ENCODE results near the gene GNAI2.

DNA sequence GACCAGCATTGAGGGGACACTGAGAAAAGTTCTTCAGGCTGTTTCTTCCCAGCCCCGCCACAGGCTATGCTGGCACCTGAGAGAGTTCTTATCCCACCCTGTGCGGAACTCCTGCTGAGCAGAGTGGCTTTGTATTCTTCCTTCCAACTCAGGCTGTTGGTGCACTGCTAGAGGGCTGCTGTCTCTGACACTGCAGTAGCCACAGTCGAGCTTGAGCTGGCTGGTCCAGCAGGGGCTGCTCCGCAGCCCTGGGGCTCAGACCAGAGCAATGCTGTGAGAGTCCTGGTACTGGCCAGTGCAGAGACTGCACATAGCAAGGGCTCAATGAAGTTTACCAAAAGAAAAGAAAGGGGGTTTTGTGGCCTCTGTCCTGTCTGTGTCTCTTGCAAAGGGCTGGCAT lies 3.6 kb downstream of the GNAI2 start:
- TF ChIP-seq, protein P1, sequence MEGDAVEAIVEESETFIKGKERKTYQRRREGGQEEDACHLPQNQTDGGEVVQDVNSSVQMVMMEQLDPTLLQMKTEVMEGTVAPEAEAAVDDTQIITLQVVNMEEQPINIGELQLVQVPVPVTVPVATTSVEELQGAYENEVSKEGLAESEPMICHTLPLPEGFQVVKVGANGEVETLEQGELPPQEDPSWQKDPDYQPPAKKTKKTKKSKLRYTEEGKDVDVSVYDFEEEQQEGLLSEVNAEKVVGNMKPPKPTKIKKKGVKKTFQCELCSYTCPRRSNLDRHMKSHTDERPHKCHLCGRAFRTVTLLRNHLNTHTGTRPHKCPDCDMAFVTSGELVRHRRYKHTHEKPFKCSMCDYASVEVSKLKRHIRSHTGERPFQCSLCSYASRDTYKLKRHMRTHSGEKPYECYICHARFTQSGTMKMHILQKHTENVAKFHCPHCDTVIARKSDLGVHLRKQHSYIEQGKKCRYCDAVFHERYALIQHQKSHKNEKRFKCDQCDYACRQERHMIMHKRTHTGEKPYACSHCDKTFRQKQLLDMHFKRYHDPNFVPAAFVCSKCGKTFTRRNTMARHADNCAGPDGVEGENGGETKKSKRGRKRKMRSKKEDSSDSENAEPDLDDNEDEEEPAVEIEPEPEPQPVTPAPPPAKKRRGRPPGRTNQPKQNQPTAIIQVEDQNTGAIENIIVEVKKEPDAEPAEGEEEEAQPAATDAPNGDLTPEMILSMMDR (IDR thresholded peaks at IDR 0.05), result no peak
- TF ChIP-seq POLR2AphosphoS5 (IDR thresholded peaks at IDR 0.05) (no peak), EP300 (IDR thresholded peaks at IDR 0.05; ENCODE audit: low read depth) (no peak)

All from transverse colon (tissue), 4 donors.